CD4-positive, alpha-beta T cell (primary cell): ENCODE results near the gene LTB4R. TPM values are rescaled to one million over a fixed set of nuclear protein-coding genes. Genes with fewer than 3 reads are reported as not detected.

Experiments
- ATAC-seq: fragments of 200-7000 bp; cut with Tn5 transposase; one replicate; pipeline ENCODE4 v1.10.0; 2022; ENCODE audit warnings: mild to moderate bottlenecking; ENCODE audit not compliant: poor library complexity
- CTCF ChIA-PET: fragments of 350-600 bp; sonication (Branson Sonifier 250); formaldehyde crosslinking; loops from one replicate; lab custom pipeline; 2021; ENCODE audit warnings: antibody characterized with exemption, inconsistent platforms; lab: Charles Lee
- POLR2A ChIA-PET: fragments of 350-600 bp; sonication (Branson Sonifier 250); formaldehyde crosslinking; loops from one replicate; lab custom pipeline; 2021; ENCODE audit warnings: antibody characterized with exemption, inconsistent platforms; lab: Charles Lee
- DNase-seq, 14 experiments: peaks; one replicate each; pipeline ENCODE4 v3.0.0-alpha.2; 2013 to 2020; ENCODE audit warnings: mixed read lengths in 2 of 14
- H3K27ac ChIP-seq, 2 donors: one replicate each; pipeline versions ENCODE4 v1.5.1 to v1.7.0; 2013; ENCODE audit warnings: low read length in 2 of 2, low read depth in 1 of 2, mild to moderate bottlenecking in 1 of 2
- H3K27me3 ChIP-seq, 2 experiments: 1 replicate in 1 of 2; 2 replicates in 1 of 2; pipeline versions ENCODE4 v1.6.1 to v1.7.0; 2013; ENCODE audit warnings: low read length in 2 of 2, control low read depth in 1 of 2, mild to moderate bottlenecking in 1 of 2, moderate library complexity in 1 of 2; ENCODE audit not compliant: insufficient read depth in 2 of 2, control insufficient read depth in 1 of 2
- H3K36me3 ChIP-seq: one replicate; pipeline ENCODE4 v1.6.1; 2013; ENCODE audit warnings: low read length, control low read depth; ENCODE audit not compliant: insufficient read depth
- H3K4me1 ChIP-seq: one replicate; pipeline ENCODE4 v1.6.1; 2013; ENCODE audit warnings: low read length, control low read depth; ENCODE audit not compliant: insufficient read depth
- H3K4me3 ChIP-seq: one replicate; pipeline ENCODE4 v1.5.1; 2013; ENCODE audit warnings: mild to moderate bottlenecking, low read length, moderate library complexity
- H3K9me3 ChIP-seq, 2 experiments: 1 replicate in 1 of 2; 2 replicates in 1 of 2; pipeline versions ENCODE4 v1.6.1 to v1.7.0; 2013; ENCODE audit warnings: low read length in 2 of 2, mild to moderate bottlenecking in 2 of 2, control low read depth in 1 of 2, moderate library complexity in 1 of 2; ENCODE audit not compliant: control insufficient read depth in 1 of 2, insufficient read depth in 1 of 2
- H3K27ac Mint-ChIP-seq: one replicate; pipeline ENCODE4 v1.8.0; 2020; ENCODE audit warnings: mixed read lengths
- H3K27me3 Mint-ChIP-seq: one replicate; pipeline ENCODE4 v1.8.0; 2021; ENCODE audit warnings: mixed read lengths
- H3K36me3 Mint-ChIP-seq: one replicate; pipeline ENCODE4 v1.8.0; 2021; ENCODE audit warnings: low read depth, mixed read lengths
- H3K4me1 Mint-ChIP-seq: one replicate; pipeline ENCODE4 v1.8.0; 2021; ENCODE audit warnings: low read depth, mixed read lengths
- H3K4me3 Mint-ChIP-seq: one replicate; pipeline ENCODE4 v1.8.0; 2020; ENCODE audit warnings: mild to moderate bottlenecking, mixed read lengths
- H3K9me3 Mint-ChIP-seq: one replicate; pipeline ENCODE4 v1.8.0; 2020; ENCODE audit warnings: mixed read lengths
- intact Hi-C, 2 experiments: fragments of 100-400 bp; cut with DNase I in 1 of 2; cut with micrococcal nuclease in 1 of 2; formaldehyde crosslinking; loops; one replicate each; pipeline versions ENCODE4 v1.15.1 to v1.9.0; 2023 to 2025; cut with DNase I, micrococcal nuclease
- total RNA-seq, 174 experiments: library from RNA in 2 of 174; stranded (reverse) in 2 of 174; gene quantifications; one replicate each; pipeline ENCODE4 v1.2.3 and lab custom pipeline; 2021 to 2026
- TF ChIP-seq, protein P1 (sequence below): fragments of 200-600 bp; IDR thresholded peaks from one replicate; pipeline ENCODE4 v1.8.0; 2022; ENCODE audit warnings: antibody characterized with exemption, mild to moderate bottlenecking

The LTB4R gene
- total RNA-seq, 2 experiments from 2014 or later: 15.6 to 18.3 TPM

DNA sequence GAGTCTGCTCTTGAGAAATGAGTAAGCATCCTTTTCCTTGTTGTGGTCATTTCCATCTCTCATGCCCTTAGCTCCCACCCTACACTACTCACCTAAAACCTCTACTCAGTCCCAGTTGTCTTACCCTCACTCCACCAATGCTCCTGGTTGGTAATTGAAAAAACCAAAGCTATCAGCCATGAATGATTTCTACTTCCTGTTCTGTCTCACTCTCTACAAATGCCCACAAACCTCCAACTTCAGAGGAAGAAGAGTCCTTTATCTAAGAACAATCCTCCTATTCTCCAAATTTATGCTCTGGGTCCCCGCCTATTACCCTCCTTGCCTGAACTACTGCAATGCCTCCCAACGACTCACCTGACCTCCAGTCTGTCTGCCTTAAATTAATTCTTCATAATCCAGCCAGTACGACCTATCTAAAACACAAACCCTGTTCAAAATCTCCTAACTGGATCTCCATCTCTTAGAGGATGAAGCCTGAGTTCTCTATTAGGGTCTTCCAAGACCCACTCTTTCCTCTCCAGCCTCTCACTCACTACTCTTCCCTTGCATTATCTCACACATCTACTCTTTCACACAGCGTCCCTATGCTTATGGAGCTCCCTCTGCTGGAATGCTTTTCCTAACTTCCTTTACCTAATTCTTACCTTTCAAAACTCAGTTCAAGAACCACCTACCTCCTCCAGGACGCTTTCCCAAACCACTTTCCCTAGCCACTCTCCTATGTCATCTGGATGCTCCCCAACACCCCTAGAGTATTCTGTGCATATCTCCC is 13.9 kb upstream of the LTB4R start:
- Histone ChIP-seq H3K4me3 (no peak overlapping the region), H3K4me1 (peaks cover 52% of the 10 kb centered on the region), H3K9me3 (no peaks in the 10 kb centered on the region), H3K36me3 (peaks cover 44% of the 10 kb centered on the region), H3K27ac (peak overlapping the region in 1 of 2 donors; percentile 0), H3K27me3 (no peaks in the 10 kb centered on the region)
- intact Hi-C loops: loop anchor here (1.0 to 10.0 kb wide), 9 partner anchors 18 to 323 kb away; partner anchors contain the start of genes DCAF11 (in 1 of the 2), MDP1 (in 1 of the 2), NRL (in 1 of the 2) and RABGGTA (in 1 of the 2)
- H3K27ac Mint-ChIP-seq: peak overlapping the region; percentile 67
- peaks cover 59% of the 10 kb centered on the region for H3K4me1 Mint-ChIP-seq
- no peaks in the 10 kb centered on the region for H3K27me3 Mint-ChIP-seq
- POLR2A ChIA-PET: interaction anchor here (0.7 to 5.7 kb wide), 9 partner anchors 13 to 183 kb away, joined by 3 to 66 read pairs (median 15); partner anchors contain the start of genes CBLN3, CHMP4A, DCAF11 and KHNYN
- peak; percentile 7 for ATAC-seq
- TF ChIP-seq, protein P1, sequence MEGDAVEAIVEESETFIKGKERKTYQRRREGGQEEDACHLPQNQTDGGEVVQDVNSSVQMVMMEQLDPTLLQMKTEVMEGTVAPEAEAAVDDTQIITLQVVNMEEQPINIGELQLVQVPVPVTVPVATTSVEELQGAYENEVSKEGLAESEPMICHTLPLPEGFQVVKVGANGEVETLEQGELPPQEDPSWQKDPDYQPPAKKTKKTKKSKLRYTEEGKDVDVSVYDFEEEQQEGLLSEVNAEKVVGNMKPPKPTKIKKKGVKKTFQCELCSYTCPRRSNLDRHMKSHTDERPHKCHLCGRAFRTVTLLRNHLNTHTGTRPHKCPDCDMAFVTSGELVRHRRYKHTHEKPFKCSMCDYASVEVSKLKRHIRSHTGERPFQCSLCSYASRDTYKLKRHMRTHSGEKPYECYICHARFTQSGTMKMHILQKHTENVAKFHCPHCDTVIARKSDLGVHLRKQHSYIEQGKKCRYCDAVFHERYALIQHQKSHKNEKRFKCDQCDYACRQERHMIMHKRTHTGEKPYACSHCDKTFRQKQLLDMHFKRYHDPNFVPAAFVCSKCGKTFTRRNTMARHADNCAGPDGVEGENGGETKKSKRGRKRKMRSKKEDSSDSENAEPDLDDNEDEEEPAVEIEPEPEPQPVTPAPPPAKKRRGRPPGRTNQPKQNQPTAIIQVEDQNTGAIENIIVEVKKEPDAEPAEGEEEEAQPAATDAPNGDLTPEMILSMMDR: peak; percentile 31
- peak overlapping the region; percentile 74 for H3K4me3 Mint-ChIP-seq
- peaks cover 80% of the 10 kb centered on the region for H3K36me3 Mint-ChIP-seq
- H3K9me3 Mint-ChIP-seq: no peaks in the 10 kb centered on the region
- CTCF ChIA-PET: interaction anchor here (0.8 to 6.8 kb wide), 15 partner anchors 12 to 207 kb away, joined by 3 to 90 read pairs (median 8); partner anchors contain the start of genes CBLN3, CHMP4A, CIDEB and KHNYN
- DNase-seq: peak in 3 of 14 experiments; percentile 20 to 53 (median 50)

DNA sequence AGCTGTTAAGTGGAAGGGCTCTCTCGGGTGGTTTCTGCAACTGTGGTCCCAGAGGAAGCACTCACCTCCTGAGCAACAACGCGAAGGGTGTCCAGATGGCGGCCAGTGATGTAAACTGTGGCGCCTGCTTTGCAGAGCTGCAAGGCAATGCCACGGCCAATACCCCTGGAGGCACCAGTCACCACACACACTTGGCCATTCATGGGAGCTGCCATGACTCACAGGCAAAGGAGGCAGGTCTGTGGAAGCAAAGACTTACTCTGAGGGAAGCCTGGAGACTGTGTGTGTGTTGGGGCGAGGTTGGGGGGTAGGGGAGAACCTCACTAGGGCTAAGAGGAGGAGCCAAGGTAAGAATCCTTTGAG is 12.4 kb upstream of the LTB4R start:
- Histone ChIP-seq H3K9me3 (no peaks in the 10 kb centered on the region), H3K4me1 (peaks cover 56% of the 10 kb centered on the region), H3K27me3 (no peaks in the 10 kb centered on the region), H3K27ac (peak overlapping the region in 1 of 2 donors; percentile 87), H3K36me3 (peaks cover 48% of the 10 kb centered on the region), H3K4me3 (peak overlapping the region; percentile 87)
- Mint-ChIP-seq H3K4me1 (peaks cover 64% of the 10 kb centered on the region), H3K9me3 (no peaks in the 10 kb centered on the region), H3K27ac (peak overlapping the region; percentile 98), H3K36me3 (peaks cover 86% of the 10 kb centered on the region), H3K4me3 (peak overlapping the region; percentile 99), H3K27me3 (no peaks in the 10 kb centered on the region)
- ATAC-seq (peak; percentile 2), DNase-seq (peak in 3 of 14 experiments; percentile 4 to 55 (median 37))
- intact Hi-C loops: loop anchor here in 1 of 2 experiments (5.0 to 10.0 kb wide), 3 partner anchors 187 to 324 kb away; partner anchors contain the start of genes DCAF11 and NRL
- TF ChIP-seq, protein P1: no peak
- ChIA-PET CTCF (interaction anchor here (2.0 to 6.8 kb wide), 6 partner anchors 11 to 133 kb away, joined by 6 to 90 read pairs (median 20); partner anchors contain the start of genes CIDEB, LTB4R, LTB4R2 and MDP1), POLR2A (interaction anchor here (1.4 to 5.7 kb wide), 11 partner anchors 9 to 208 kb away, joined by 3 to 66 read pairs (median 15); partner anchors contain the start of genes CBLN3, CHMP4A, CIDEB and DCAF11)
